Heart left ventricle (tissue), 16 donors: Measurements from ENCODE around the gene SKIC8. TPM values are rescaled to one million over a fixed set of nuclear protein-coding genes. Genes with fewer than 3 reads are reported as not detected.

Source experiments
- ATAC-seq, 4 donors: fragments of 200-7000 bp; cut with Tn5 transposase; one replicate each; pipeline ENCODE4 v1.9.1; 2020 to 2022; ENCODE audit warnings: moderate library complexity in 4 of 4, mild to moderate bottlenecking in 3 of 4, moderate number of reproducible peaks in 1 of 4
- DNase-seq, 5 donors: peaks; one replicate each; pipeline ENCODE4 v3.0.0-alpha.2; 2020
- H3K27ac ChIP-seq, 12 donors: fragments of 200-600 bp; sonication (generic) in 4 of 12; one replicate each; pipeline versions ENCODE4 v1.5.0 to v1.8.0; 2016 to 2022; ENCODE audit warnings: mild to moderate bottlenecking in 2 of 12
- H3K27me3 ChIP-seq, 9 donors: fragments of 200-600 bp; sonication (generic) in 2 of 9; one replicate each; pipeline versions ENCODE4 v1.5.1 to v1.8.0; 2016 to 2022; ENCODE audit warnings: mild to moderate bottlenecking in 3 of 9
- H3K36me3 ChIP-seq, 9 donors: fragments of 200-600 bp; sonication (generic) in 2 of 9; one replicate each; pipeline versions ENCODE4 v1.5.0 to v1.8.0; 2018 to 2022; ENCODE audit warnings: mild to moderate bottlenecking in 2 of 9
- H3K4me1 ChIP-seq, 12 donors: fragments of 200-600 bp; sonication (generic) in 4 of 12; one replicate each; pipeline versions ENCODE4 v1.5.0 to v1.8.0; 2016 to 2022; ENCODE audit warnings: mild to moderate bottlenecking in 3 of 12
- H3K4me3 ChIP-seq, 12 donors: fragments of 200-600 bp; sonication (generic) in 4 of 12; one replicate each; pipeline versions ENCODE4 v1.5.0 to v1.8.0; 2017 to 2022; ENCODE audit warnings: mild to moderate bottlenecking in 9 of 12, moderate library complexity in 4 of 12
- H3K9me3 ChIP-seq, 12 donors: fragments of 200-600 bp; sonication (generic) in 4 of 12; one replicate each; pipeline versions ENCODE4 v1.5.0 to v1.8.0; 2016 to 2022; ENCODE audit warnings: mild to moderate bottlenecking in 1 of 12
- CTCF ChIP-seq, 12 donors: fragments of 200-600 bp; sonication (generic) in 4 of 12; IDR thresholded peaks; one replicate each; pipeline versions ENCODE4 v1.5.0 to v1.8.0; 2018 to 2022; ENCODE audit warnings: antibody characterized with exemption in 12 of 12, mild to moderate bottlenecking in 5 of 12
- POLR2A ChIP-seq, 2 donors: fragments of 450-650 bp; IDR thresholded peaks; one replicate each; pipeline ENCODE4 v1.6.1; 2017; ENCODE audit warnings: antibody characterized with exemption in 2 of 2, mild to moderate bottlenecking in 2 of 2, moderate library complexity in 2 of 2
- WGBS, 4 donors: extraction: QIAGEN DNeasy Blood & Tissue Kit in 2 of 4; methylation state at CpG; one replicate each; pipeline versions ENCODE4 v1.1.5 to v1.1.7; 2013 to 2018; 5-methylcytosine and 5-hydroxymethylcytosine counted together
- intact Hi-C, 10 donors: fragments of 100-400 bp; cut with DNase I; formaldehyde crosslinking; loops; one replicate each; pipeline versions ENCODE4 v1.11.1 to v1.14.2; 2022
- polyA plus RNA-seq, 2 donors: library from polyadenylated mRNA; stranded (reverse); fragments of 200-250 nt; gene quantifications; one replicate each; pipeline ENCODE4 v1.2.3, GENCODE V29; 2013
- total RNA-seq, 9 donors: library from RNA; depleted of rRNA in 2 of 9; stranded (reverse); fragments of >200 nt in 2 of 9; fragmentation: NEBNext Ultra II Directional in 3 of 9; extraction: Animal tissue kit (Norgen Biotek cat#: 25700) in 3 of 9; gene quantifications; one replicate each; pipeline versions ENCODE4 v1.1.0 to v1.2.4, GENCODE V29; 2016 to 2023
- donor health status: ischemic (EF 13 %, LVEDD 7.1; RV severe dilation, severe dysfunction).
- donor health status: healthy with polysubstance abuse.
- donor health status: DM: no; HTN: yes; CAD: no.
- donor health status: DM: no; HTN: no; CAD: no.
- donor health status: ischemic (EF 25% LVEDD 6.9; RV normal size, moderate dysfunction).
- donor health status: ischemic (EF 25% LVEDD 5.7; RV mildly dilated, moderate dysfunction).
- donor health status: healthy.
- donor health status: DM: yes; HTN: yes; CAD: no.
- donor health status: ischemic (EF 35%, LVEDD 5.7; RV mildly dilated, moderate dysfunction).
- donor health status: nonischemic (EF 11% LVEDD 7.7; RV severe dilation, severe dysfunction).
- donor health status: DM: yes; HTN: yes; CAD: no.
- donor health status: PGD.
- donor health status: ischemic (EF 29% LVEDD 5.4; RV normal size, mild dysfunction).
- donor health status: nonischemic (EF 23%, LVEDD 6.1; RV moderate dilation, normal function).

Gene SKIC8
- total and polyA plus RNA-seq, 11 donors = 20.8 to 50.2 (median 28.2) TPM

DNA sequence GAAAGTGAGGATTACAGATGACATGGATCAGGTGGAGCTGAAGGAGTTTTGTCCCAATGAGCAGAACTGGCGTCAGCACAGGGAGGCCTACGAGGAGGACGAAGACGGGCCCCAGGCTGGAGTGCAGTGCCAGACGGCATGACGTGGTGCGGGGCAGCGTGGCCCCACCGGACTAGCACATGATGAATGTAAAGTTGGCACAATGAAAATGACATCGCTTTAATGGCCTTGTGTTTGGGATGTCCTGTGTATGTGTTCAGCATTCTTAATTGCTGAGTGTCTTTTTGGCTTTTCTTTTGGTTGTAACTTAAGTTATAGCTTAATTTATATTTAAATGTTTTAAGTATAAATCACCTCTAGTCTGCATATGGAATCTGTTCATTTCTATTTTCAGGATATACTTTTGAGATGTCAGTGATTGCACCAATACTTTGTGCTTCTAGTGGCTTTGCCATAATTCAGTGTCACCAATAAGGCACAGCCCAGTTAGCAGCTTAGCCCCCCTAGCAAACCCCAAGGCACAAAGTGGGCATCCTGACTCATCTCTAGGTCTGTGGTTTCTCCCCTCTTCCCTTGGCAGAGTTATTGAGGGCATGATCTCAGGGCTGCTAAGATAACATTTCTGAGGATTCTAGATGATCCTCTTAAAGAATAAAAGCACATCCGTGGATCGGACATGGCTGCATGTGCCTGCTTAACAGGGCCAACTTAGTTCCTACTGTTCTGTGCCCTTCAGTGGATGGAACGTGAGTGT, 18.9 kb downstream of the SKIC8 start:
- H3K36me3 ChIP-seq = peaks cover 0 to 95% (median 89%) of the 10 kb centered on the region in 9 donors
- no peak overlapping the region for H3K27ac ChIP-seq
- 92 to 95% (median 93%) methylated on average over 13 of the region's 13 CpGs for WGBS, 4 donors
- intact Hi-C loops = no loop called here
- DNase-seq (no peak), ATAC-seq (no peak)
- peaks cover 0 to 16% (median 0%) of the 10 kb centered on the region in 12 donors for H3K4me1 ChIP-seq
- no peaks in the 10 kb centered on the region for H3K9me3 ChIP-seq
- no peaks in the 10 kb centered on the region for H3K27me3 ChIP-seq
- H3K4me3 ChIP-seq = no peak overlapping the region
- TF ChIP-seq POLR2A (IDR thresholded peaks at IDR 0.05) (no peak), CTCF (IDR thresholded peaks at IDR 0.05) (no peak)

DNA sequence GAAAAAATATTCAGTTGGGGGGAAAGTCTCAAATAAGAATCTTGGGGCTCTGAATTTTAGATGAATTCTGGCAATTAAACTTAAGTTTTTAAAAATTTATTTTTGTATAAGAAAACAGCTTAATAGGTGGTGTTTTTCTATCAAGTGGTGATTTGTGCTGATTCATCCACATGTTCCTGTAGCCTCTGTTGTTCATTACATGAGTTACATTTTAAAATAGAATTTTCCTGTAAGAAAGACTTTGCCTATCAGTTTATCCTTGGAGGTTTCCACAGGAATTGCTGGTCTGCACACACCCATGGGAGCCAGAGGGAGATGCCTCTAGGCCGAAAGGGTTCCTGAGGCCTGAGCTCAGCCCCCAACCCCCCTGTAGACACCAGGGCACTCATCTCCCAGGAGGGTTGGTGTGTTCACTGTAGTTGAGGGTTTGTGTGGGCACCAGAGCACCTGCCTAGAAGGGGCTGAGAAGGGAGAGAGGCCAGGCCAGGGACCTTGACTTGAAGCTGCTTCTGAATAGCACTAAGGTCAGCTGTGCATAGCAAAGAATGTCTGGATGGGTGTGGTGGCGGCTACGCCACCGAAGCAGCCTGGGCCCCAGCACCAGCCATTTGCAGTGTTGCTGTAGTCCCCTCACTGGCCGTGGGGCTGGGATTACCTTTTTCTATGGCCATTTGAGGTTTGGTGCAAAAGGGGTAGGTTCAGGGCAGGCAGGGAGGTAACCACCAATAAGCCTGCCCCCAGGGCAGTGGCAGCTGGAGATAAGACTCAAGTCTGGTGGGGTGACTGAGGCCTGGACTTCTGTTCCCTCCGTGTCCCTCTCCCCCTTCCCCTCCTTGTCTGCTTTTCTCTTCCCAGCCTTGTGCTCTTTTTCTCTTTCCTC, 23.1 kb downstream of the SKIC8 start:
- Histone ChIP-seq H3K4me3 (no peak overlapping the region), H3K27me3 (no peaks in the 10 kb centered on the region), H3K4me1 (peaks cover 0 to 11% (median 0%) of the 10 kb centered on the region in 12 donors), H3K27ac (no peak overlapping the region), H3K9me3 (no peaks in the 10 kb centered on the region), H3K36me3 (peaks cover 0 to 94% (median 78%) of the 10 kb centered on the region in 9 donors)
- intact Hi-C loops = loop anchor here in 1 of 10 donors (10.0 kb wide), 1 partner anchor 58 kb away; no protein-coding TSS in a partner anchor
- peak in 1 of 4 donors; percentile 23 for ATAC-seq
- 77 to 92% (median 80%) methylated on average over 2 to 6 of the region's 6 CpGs for WGBS, 4 donors
- TF ChIP-seq CTCF (IDR thresholded peaks at IDR 0.05) (no peak), POLR2A (IDR thresholded peaks at IDR 0.05) (no peak)
- no peak for DNase-seq

DNA sequence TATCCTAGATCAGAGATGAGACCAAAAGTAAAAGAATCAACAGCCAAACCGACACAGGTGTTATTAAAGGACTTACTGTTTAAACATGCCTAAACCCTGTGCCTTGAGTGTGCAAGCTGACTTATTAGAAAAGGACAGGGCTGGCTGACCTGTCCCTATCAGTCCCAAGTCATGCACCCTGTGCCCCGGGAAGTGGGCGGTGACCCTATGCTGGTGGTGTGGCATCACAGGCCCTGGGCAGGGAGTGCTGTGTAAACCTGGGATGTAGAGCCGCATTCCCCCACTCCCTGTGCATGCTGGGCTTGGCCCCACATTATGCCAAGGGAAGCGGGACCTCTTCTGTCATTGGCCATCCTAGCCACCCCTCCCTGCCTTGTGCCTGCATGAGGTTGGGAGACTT, 24.4 kb downstream of the SKIC8 start:
- Histone ChIP-seq H3K4me3 (no peak overlapping the region), H3K4me1 (peaks cover 0 to 11% (median 0%) of the 10 kb centered on the region in 12 donors), H3K27ac (no peak overlapping the region), H3K27me3 (no peaks in the 10 kb centered on the region), H3K9me3 (no peaks in the 10 kb centered on the region), H3K36me3 (peaks cover 0 to 94% (median 73%) of the 10 kb centered on the region in 9 donors)
- no peak for ATAC-seq
- TF ChIP-seq POLR2A (IDR thresholded peaks at IDR 0.05) (no peak), CTCF (IDR thresholded peaks at IDR 0.05) (no peak)
- intact Hi-C loops = loop anchor here in 1 of 10 donors (10.0 kb wide), 1 partner anchor 60 kb away; no protein-coding TSS in a partner anchor
- 81 to 96% (median 88%) methylated on average over 5 of the region's 5 CpGs for WGBS, 4 donors
- no peak for DNase-seq

DNA sequence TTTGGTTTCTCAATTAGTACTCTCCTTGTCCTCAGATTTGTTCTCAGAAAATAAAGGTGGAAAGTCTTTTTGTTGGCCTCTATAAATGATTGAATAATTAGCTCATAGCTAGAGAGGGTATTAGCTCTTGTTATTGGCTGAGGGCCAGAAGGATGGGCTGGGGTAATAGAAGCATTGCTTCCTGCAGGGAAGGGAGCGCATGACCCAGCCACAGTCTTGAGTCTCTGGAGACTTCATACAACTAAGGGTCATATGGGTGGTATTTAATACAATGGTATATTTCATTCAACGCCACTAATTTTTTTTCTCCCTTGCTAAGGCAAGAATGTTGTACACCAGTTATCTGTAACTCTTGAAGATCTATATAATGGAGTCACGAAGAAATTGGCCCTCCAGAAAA, 26.6 kb downstream of the SKIC8 start:
- no peak for TF ChIP-seq CTCF (IDR thresholded peaks at IDR 0.05)
- TF ChIP-seq POLR2A (IDR thresholded peaks at IDR 0.05) = no peak

More for the DNA sequence above, 26.6 kb downstream of the SKIC8 start:
- H3K9me3 ChIP-seq = no peaks in the 10 kb centered on the region
- peaks cover 0 to 17% (median 4%) of the 10 kb centered on the region in 12 donors for H3K4me1 ChIP-seq
- ATAC-seq = no peak
- intact Hi-C loops = loop anchor here in 1 of 10 donors (10.0 kb wide), 1 partner anchor 62 kb away; no protein-coding TSS in a partner anchor
- H3K27me3 ChIP-seq = no peaks in the 10 kb centered on the region
- no peak for DNase-seq
- H3K27ac ChIP-seq = no peak overlapping the region
- WGBS, 4 donors = 88 to 92% (median 90%) methylated on average over 3 of the region's 3 CpGs
- peaks cover 0 to 75% (median 58%) of the 10 kb centered on the region in 9 donors for H3K36me3 ChIP-seq
- H3K4me3 ChIP-seq = no peak overlapping the region
